ENCODE measurements around the gene NAT9.

NAT9 gene

DNA sequence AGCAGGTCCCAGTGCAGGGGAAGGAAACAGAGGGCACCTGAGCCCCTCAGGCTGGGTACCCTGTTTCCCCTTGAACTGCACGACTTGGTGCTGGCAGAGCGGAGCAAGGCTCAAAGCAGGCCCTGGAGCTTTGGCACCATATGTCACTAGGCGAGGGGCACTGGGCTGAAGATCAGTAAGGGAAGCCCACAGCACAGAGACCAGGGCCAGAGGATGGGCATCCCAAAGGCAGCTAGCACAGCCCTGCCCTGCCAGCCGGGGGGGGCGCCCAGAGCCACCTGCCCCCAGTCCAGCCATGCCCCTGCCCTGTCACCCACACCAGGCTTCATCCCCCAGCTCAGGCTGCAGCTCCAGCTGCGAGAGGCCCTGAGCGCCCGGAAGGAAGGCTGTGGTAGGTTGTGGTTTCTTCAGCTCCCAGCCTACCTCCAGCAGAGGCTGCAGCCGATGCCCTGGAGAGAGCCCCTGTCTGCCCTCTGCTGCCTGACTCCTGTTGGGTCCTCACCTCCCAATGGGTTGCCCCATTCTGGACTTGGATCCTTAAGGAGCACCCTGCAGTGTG, 16.8 kb downstream of the NAT9 start:
- peak; percentile 81 for DNase-seq

DNA sequence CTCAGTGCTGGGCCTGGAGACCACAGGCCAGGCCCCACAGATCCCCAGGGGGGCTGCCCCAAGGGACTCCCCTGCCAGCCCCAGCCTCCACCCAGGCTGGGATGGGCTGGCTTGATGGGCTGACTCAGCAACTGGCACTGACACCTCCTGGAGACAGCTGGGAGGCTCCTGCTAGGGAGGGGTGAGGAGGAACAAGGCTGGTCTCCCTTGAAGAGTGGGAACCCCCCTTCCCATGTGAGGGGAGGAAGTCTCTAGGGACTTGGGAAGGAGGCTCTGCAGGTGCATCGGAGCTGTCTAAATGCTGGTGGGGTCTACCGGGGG, 17.3 kb downstream of the NAT9 start:
- DNase-seq: no peak

- no peak for DNase-seq
Measured at GRCh38 chr17:74757931-74758847, 18.0 kb downstream of the NAT9 start.

DNA sequence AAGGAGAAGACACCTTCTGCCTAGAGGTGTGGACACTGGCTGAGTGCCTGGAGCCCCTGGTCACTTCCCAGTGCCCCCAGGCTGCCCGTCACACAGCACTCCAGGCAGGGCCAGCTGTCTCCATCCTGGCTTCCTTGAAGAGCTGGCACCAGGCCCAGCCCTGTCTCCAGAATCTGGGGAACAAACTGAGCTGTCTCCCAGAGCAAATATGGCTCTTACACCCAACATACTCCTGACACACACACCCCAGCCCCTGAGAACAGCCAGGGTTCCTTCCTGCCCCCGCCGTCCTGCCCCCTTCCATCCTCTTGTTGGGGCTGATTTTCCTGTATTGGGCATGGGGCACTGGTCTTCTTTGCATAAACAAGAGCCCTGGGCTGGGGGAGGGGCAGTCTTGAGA, 18.6 kb downstream of the NAT9 start:
- no peak for DNase-seq

- DNase-seq: no peak
Measured at GRCh38 chr17:74756891-74757290, 19.3 kb downstream of the NAT9 start.

GRCh38 chr17:74755533-74755932, 20.6 kb downstream of the NAT9 start:
- DNase-seq: no peak

- DNase-seq: no peak
Measured at GRCh38 chr17:74754832-74755231, 21.3 kb downstream of the NAT9 start.

GRCh38 chr17:74752822-74753401, 23.2 kb downstream of the NAT9 start:
- DNase-seq: no peak

- DNase-seq: no peak
Measured at GRCh38 chr17:74752415-74752814, 23.7 kb downstream of the NAT9 start.

GRCh38 chr17:74750327-74751069, 25.6 kb downstream of the NAT9 start:
- DNase-seq: no peak

DNA sequence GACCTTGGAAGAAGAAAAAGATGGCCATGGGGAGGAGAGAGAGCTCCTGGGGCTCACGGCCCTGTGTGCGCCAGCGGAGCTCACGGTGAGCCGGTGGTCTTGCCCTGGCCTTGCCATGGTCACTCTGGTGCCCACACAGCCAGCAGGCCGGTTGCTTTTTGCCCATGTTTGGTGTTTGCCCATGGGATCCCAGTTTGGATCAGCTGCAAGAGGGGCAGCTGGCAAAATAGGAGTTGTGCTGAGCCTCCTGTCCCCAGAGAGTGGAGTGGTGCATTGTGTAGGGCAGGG, 26.2 kb downstream of the NAT9 start:
- no peak for DNase-seq

GRCh38 chr17:74749279-74750038, 26.7 kb downstream of the NAT9 start:
- peak; percentile 85 for DNase-seq

DNA sequence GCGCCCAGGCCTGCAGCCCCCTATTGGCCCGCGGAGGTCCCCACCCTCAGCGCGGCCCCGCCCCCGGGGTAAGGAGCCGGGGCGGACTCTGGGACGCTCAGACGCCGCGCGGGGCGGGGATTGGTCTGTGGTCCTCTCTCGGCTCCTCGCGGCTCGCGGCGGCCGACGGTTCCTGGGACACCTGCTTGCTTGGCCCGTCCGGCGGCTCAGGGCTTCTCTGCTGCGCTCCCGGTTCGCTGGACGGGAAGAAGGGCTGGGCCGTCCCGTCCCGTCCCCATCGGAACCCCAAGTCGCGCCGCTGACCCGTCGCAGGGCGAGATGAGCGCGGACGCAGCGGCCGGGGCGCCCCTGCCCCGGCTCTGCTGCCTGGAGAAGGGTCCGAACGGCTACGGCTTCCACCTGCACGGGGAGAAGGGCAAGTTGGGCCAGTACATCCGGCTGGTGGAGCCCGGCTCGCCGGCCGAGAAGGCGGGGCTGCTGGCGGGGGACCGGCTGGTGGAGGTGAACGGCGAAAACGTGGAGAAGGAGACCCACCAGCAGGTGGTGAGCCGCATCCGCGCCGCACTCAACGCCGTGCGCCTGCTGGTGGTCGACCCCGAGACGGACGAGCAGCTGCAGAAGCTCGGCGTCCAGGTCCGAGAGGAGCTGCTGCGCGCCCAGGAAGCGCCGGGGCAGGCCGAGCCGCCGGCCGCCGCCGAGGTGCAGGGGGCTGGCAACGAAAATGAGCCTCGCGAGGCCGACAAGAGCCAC, 27.4 kb downstream of the NAT9 start, which contains the start of gene NHERF1:
Gene NHERF1, plus strand, starts transcription at position 100 of the 750 bp plus-strand sequence. Its CDS starts 219 bp downstream, at position 319.
- DNase-seq: peak; percentile 99

DNA sequence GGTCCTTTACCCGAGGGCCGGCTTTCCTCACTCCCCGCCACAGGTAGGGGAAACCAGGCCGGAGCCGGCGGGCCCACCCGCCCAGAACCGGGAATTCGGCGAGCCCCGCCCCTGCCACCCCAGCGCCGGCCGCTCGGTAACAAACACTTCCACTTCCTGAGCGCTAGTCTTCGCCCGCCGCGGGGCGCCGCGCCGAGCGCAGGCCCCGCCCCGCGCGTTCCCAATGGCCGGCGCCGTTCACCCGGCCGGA, 27.9 kb downstream of the NAT9 start:
- DNase-seq: no peak

DNA sequence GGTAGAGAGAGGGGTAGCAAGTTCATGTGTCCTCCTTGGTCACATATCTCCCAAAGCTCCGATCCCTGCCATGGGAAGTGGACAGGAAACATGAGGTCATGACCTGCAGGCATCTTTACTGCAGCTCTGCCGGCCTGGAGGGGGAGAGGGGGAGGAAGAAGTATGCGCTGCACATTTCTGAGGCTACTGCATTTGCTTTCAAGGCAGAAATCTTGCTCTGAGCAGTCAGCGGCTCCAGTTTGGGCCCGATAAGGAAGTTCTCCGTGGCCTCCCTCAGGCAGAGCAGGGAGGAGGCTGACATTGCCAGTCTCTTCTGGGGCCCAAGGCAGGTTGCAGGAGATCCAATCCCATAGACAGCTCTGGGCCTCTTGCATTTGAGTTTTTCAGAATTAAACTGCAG, 29.2 kb downstream of the NAT9 start:
- peak; percentile 97 for DNase-seq

DNA sequence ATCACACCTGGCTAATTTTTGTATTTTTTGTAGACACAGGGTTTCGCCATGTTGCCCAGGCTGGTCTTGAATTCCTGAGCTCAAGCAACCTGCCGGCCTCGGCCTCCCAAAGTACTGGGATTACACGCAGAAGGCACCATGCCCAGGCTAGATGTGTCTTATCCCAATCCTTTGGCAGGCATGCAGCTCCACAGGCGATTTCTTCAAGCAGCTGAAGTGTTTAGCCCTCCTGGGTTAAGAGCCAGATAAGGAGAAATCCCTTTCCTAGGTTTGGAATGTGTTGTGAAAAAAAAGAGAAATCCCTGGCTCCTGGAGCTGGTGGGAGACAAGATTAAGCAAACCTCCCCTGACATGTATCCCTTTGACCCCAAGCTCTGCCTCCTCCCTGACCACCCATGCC, 29.8 kb downstream of the NAT9 start:
- no peak for DNase-seq

DNA sequence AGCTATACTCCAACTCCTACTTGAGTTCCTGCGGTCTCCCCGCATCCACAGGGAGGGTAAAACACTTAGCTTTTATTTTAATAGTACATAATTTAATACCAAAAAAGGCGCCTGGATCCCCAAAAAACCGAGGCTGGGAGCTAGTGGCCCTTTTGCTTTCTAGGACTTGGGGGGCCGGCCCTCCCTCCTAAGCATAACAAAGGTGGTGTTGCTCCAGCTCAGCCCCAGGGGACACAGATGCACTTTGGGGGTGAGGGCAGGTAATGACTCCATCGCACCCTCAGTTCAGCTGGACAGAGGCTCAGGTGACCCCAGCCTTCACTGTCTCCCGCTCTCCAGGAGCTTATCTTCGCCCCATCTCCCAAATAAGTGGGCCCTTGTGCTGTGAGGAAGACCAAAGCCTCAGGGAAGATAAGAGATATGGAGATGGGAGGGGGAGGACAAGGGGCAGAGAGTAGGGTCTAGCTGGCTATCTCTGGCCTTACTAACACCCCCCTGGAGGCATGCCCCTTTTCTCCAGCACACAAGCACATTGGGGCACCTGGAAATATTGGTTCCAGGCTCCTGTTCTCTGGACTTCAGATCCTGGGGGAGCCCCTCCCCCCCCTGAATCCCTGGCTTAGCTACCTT, 30.5 kb downstream of the NAT9 start:
- DNase-seq: no peak

DNA sequence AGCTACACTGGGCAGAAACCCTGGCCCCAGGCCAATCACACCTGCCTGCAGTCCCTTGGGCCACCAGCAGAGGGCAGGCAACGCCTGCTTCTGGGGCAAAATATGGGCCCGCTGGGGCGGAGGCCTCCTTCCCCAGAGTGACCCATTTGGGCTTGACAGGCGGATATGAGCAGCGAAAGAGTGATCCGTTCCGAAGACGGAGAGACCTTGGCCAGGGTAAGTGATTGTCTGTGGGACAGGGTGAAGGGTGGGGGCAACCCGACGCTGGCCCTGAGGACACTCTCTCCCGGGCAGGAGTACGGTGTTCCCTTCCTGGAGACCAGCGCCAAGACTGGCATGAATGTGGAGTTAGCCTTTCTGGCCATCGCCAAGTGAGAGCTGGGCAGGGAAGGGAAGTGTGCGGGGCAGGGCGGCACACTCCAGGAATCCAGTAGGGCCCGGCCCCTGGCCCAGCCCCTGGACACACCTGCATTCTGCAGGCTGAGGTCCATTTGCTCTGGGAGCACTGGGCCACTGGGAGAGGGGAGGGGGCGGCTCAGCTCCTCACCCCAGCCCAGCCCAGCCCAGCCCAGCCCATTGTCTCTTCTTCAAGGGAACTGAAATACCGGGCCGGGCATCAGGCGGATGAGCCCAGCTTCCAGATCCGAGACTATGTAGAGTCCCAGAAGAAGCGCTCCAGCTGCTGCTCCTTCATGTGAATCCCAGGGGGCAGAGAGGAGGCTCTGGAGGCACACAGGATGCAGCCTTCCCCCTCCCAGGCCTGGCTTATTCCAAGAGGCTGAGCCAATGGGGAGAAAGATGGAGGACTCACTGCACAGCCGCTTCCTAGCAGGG, 31.2 kb downstream of the NAT9 start:
- DNase-seq: peak; percentile 94

DNA sequence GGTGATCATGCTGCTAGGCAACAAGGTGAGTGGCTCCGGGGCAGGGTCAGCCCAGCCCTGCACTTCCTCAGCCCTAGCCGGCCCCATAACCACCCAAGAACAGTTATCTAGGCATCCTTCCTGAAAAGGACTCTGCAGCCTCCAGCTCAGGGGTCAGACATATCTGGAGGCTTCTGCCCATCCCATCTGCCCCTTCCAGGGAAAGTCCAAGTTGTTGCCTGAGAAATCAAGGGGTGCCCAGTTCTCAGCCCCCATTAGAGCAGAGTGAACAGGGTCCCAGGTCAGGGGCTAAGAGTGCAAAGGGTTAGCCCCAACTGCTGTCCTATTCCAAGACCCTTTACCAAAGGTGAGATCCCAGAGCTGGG, 31.8 kb downstream of the NAT9 start:
- DNase-seq: no peak

- no peak for DNase-seq
Measured at GRCh38 chr17:74743755-74744154, 32.4 kb downstream of the NAT9 start.

DNA sequence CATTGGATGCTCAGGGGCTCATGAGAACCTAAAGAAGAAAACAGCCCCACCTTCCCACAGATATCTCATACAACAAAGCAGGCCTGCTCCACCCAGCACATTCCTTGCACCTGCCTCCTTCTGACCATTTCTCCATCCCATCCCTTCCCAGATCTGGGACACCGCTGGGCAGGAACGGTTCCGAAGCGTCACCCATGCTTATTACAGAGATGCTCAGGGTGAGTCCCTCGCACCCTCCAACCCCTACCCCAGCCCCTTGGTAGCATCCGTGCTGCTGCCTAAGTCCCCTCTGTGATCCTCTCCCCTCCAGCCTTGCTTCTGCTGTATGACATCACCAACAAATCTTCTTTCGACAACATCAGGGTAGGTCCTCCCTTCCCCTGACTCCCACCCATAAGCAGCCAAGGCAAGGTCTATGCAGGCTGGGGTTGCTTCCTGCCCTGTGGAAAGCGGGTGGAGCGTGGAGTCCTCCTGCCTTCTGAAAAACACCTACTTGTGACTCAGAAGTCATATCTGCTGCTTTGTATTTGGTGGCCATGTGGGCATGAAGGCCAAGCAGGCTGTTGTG, 33.1 kb downstream of the NAT9 start:
- DNase-seq: no peak
